Liver (tissue), 9 donors: ENCODE measurements around the gene OLFML1. TPM values are rescaled to one million over a fixed set of nuclear protein-coding genes. Genes with fewer than 3 reads are reported as not detected.
A peak's percentile ranks its signal among the peaks of the same experiment; 100 is the strongest.

ENCODE experiments used
- DNase-seq: peaks from one replicate; pipeline ENCODE4 v3.0.0-alpha.2; 2017; ENCODE audit warnings: low spot score
- H3K27ac ChIP-seq, 2 donors: one replicate each; pipeline ENCODE4 v1.7.0; 2013; ENCODE audit warnings: inconsistent platforms in 2 of 2, low read length in 2 of 2, control low read depth in 1 of 2, low read depth in 1 of 2, mild to moderate bottlenecking in 1 of 2
- H3K27me3 ChIP-seq, 4 donors: one replicate each; pipeline versions ENCODE4 v1.6.1 to v1.7.0; 2013; ENCODE audit warnings: low read length in 3 of 4, inconsistent platforms in 1 of 4, mild to moderate bottlenecking in 1 of 4, moderate library complexity in 1 of 4; ENCODE audit not compliant: control insufficient read depth in 4 of 4, insufficient read depth in 4 of 4
- H3K36me3 ChIP-seq, 4 donors: one replicate each; pipeline versions ENCODE4 v1.6.1 to v1.7.0; 2013; ENCODE audit warnings: low read length in 3 of 4, mild to moderate bottlenecking in 3 of 4, low read depth in 1 of 4, moderate library complexity in 1 of 4; ENCODE audit not compliant: control insufficient read depth in 4 of 4, insufficient read depth in 3 of 4
- H3K4me1 ChIP-seq, 4 donors: one replicate each; pipeline versions ENCODE4 v1.6.1 to v1.7.0; 2013; ENCODE audit warnings: low read length in 3 of 4, mild to moderate bottlenecking in 3 of 4, moderate library complexity in 1 of 4; ENCODE audit not compliant: control insufficient read depth in 4 of 4, insufficient read depth in 4 of 4
- H3K4me3 ChIP-seq, 3 donors: one replicate each; pipeline versions ENCODE4 v1.6.1 to v1.7.0; 2013; ENCODE audit warnings: low read length in 3 of 3, control low read depth in 1 of 3, low read depth in 1 of 3, mild to moderate bottlenecking in 1 of 3
- H3K9ac ChIP-seq, 2 donors: one replicate each; pipeline ENCODE4 v1.7.0; 2013; ENCODE audit warnings: low read length in 2 of 2, mild to moderate bottlenecking in 2 of 2, moderate library complexity in 2 of 2, control low read depth in 1 of 2, low read depth in 1 of 2
- H3K9me3 ChIP-seq, 4 donors: one replicate each; pipeline versions ENCODE4 v1.6.1 to v1.7.0; 2013; ENCODE audit warnings: low read length in 3 of 4; ENCODE audit not compliant: control insufficient read depth in 4 of 4
- EGR1 ChIP-seq, 2 donors: IDR thresholded peaks; 2 replicates each; pipeline ENCODE4 v1.6.1; 2016 to 2018; ENCODE audit warnings: antibody characterized with exemption in 2 of 2, low read depth in 2 of 2
- FOXA2 ChIP-seq: IDR thresholded peaks from 2 replicates; pipeline ENCODE4 v1.6.1; 2016; ENCODE audit warnings: antibody characterized with exemption
- GABPA ChIP-seq, 2 donors: IDR thresholded peaks in 1 of 2; conservative IDR thresholded peaks in 1 of 2; 2 replicates each; pipeline ENCODE4 v1.6.1; 2016; ENCODE audit warnings: antibody characterized with exemption in 2 of 2, mild to moderate bottlenecking in 1 of 2, moderate library complexity in 1 of 2
- HNF4A ChIP-seq, 2 donors: conservative IDR thresholded peaks; 2 replicates each; pipeline ENCODE4 v1.6.1; 2016; ENCODE audit warnings: antibody characterized with exemption in 2 of 2, mild to moderate bottlenecking in 2 of 2
- HNF4G ChIP-seq: IDR thresholded peaks from 2 replicates; pipeline ENCODE4 v1.6.1; 2016; ENCODE audit warnings: antibody characterized with exemption
- JUND ChIP-seq, 2 donors: IDR thresholded peaks; 2 replicates each; pipeline ENCODE4 v1.6.1; 2016; ENCODE audit warnings: antibody characterized with exemption in 2 of 2
- NR2F2 ChIP-seq: IDR thresholded peaks from 2 replicates; pipeline ENCODE4 v1.6.1; 2016; ENCODE audit warnings: antibody characterized with exemption
- RAD21 ChIP-seq, 2 donors: IDR thresholded peaks; 2 replicates each; pipeline ENCODE4 v1.6.1; 2016; ENCODE audit warnings: antibody characterized with exemption in 2 of 2, mild to moderate bottlenecking in 2 of 2
- RXRA ChIP-seq, 2 donors: IDR thresholded peaks; 2 replicates each; pipeline ENCODE4 v1.6.1; 2017 to 2018; ENCODE audit warnings: antibody characterized with exemption in 2 of 2, mild to moderate bottlenecking in 1 of 2
- SP1 ChIP-seq: IDR thresholded peaks from 2 replicates; pipeline ENCODE4 v1.6.1; 2018; ENCODE audit warnings: antibody characterized with exemption, mild to moderate bottlenecking
- TAF1 ChIP-seq: conservative IDR thresholded peaks from 2 replicates; pipeline ENCODE4 v1.6.1; 2016; ENCODE audit warnings: antibody characterized with exemption, mild to moderate bottlenecking
- YY1 ChIP-seq: IDR thresholded peaks from 2 replicates; pipeline ENCODE4 v1.6.1; 2016; ENCODE audit warnings: antibody characterized with exemption, mild to moderate bottlenecking
- WGBS: extraction: QIAGEN DNeasy Blood & Tissue Kit; methylation state at CpG from one replicate; pipeline ENCODE4 v1.1.7; 2013; 5-methylcytosine and 5-hydroxymethylcytosine counted together
- polyA plus RNA-seq, 2 donors: library from polyadenylated mRNA; stranded (reverse) in 1 of 2; unstranded in 1 of 2; fragments of 200-250 nt in 1 of 2; fragments of >200 nt in 1 of 2; fragmentation: Nextera tagmentation in 1 of 2; extraction: Ambion mirVana in 1 of 2; gene quantifications; one replicate each; pipeline versions ENCODE4 v1.2.1 to v1.2.3, GENCODE V29; 2013 to 2015
- total RNA-seq, 2 donors: library from RNA; depleted of rRNA; stranded (reverse); fragments of >200 nt; gene quantifications; one replicate each; pipeline ENCODE4 v1.2.3, GENCODE V29; 2014
- TF ChIP-seq, protein P1 (sequence below): IDR thresholded peaks from 2 replicates; pipeline ENCODE4 v1.6.1; 2016; ENCODE audit warnings: antibody characterized with exemption
- TF ChIP-seq, protein P2 (sequence below): IDR thresholded peaks from 2 replicates; pipeline ENCODE4 v1.6.1; 2016; ENCODE audit warnings: antibody characterized with exemption
- TF ChIP-seq, protein P3 (sequence below): fragments of 150-350 bp; IDR thresholded peaks from 2 replicates; pipeline ENCODE4 v1.5.1; 2017; ENCODE audit warnings: improper control_type of control experiment, low read depth, low read length; ENCODE audit not compliant: missing input control
- TF ChIP-seq, protein P4 (sequence below): IDR thresholded peaks from 2 replicates; pipeline ENCODE4 v1.6.1; 2016; ENCODE audit warnings: antibody characterized with exemption
- donor health status: healthy.
- donor health status: healthy.
- donor health status: healthy.
- donor health status: healthy.
- donor health status: healthy.

OLFML1 gene
- total and polyA plus RNA-seq, 4 donors, result 2.8 to 4.2 (median 2.9) TPM

DNA sequence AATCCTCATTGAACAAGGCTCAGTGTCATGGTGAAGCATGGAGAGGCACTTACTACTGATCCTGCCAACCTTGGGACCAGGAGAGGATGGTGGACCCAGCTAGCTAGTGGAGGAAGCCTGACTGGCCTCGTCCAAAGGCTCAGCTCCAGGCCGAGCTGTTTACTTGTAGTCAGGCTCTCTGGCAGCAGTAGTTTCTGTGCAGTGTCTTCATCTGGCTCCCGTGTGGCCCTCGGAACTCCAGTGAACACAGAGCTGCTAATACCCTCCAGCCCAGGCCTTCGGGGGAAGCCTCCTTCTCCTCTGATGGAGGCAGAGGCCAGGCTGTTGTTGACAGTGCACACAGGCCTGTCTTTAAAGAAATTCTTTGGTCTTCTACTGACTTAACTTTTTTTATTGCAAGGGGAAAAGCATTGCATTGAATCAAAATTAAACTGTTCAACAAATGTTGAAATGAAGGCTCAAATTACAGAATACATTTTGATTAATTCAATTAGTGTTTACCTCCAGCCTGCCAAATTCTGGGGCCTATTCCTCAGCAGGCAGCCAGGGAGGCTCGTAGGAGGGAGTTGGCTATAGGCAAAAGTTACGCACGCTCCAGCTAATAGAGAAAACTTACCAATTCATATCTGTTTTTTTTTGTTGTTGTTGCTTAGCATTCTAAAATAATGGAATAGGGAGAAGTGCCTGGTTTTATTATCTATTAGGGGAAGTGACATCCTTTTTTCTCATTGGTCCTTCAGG, 47.3 kb downstream of the OLFML1 start:
- peak overlapping the region in 1 of 2 donors; percentile 14 for H3K9ac ChIP-seq
- H3K36me3 ChIP-seq, result no peaks in the 10 kb centered on the region
- H3K4me1 ChIP-seq, result peaks cover 7 to 49% (median 26%) of the 10 kb centered on the region in 4 donors
- no peak for DNase-seq
- H3K27ac ChIP-seq, result peak overlapping the region; percentile 10 to 52
- TF ChIP-seq SP1 (no peak), GABPA (IDR thresholded peaks at IDR 0.05 in 1 of 2, conservative IDR thresholded peaks at IDR 0.05 in 1 of 2) (no peak), YY1 (no peak), TAF1 (no peak), RXRA (IDR thresholded peaks at IDR 0.05) (no peak), FOXA2 (no peak), NR2F2 (no peak), HNF4A (conservative IDR thresholded peaks at IDR 0.05) (no peak), RAD21 (IDR thresholded peaks at IDR 0.05) (no peak)
- TF ChIP-seq, protein P1, sequence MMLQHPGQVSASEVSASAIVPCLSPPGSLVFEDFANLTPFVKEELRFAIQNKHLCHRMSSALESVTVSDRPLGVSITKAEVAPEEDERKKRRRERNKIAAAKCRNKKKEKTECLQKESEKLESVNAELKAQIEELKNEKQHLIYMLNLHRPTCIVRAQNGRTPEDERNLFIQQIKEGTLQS, result no peak
- TF ChIP-seq, protein P2, sequence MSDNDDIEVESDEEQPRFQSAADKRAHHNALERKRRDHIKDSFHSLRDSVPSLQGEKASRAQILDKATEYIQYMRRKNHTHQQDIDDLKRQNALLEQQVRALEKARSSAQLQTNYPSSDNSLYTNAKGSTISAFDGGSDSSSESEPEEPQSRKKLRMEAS, result no peak
- TF ChIP-seq, protein P3, sequence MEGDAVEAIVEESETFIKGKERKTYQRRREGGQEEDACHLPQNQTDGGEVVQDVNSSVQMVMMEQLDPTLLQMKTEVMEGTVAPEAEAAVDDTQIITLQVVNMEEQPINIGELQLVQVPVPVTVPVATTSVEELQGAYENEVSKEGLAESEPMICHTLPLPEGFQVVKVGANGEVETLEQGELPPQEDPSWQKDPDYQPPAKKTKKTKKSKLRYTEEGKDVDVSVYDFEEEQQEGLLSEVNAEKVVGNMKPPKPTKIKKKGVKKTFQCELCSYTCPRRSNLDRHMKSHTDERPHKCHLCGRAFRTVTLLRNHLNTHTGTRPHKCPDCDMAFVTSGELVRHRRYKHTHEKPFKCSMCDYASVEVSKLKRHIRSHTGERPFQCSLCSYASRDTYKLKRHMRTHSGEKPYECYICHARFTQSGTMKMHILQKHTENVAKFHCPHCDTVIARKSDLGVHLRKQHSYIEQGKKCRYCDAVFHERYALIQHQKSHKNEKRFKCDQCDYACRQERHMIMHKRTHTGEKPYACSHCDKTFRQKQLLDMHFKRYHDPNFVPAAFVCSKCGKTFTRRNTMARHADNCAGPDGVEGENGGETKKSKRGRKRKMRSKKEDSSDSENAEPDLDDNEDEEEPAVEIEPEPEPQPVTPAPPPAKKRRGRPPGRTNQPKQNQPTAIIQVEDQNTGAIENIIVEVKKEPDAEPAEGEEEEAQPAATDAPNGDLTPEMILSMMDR, result no peak
- TF ChIP-seq, protein P4, sequence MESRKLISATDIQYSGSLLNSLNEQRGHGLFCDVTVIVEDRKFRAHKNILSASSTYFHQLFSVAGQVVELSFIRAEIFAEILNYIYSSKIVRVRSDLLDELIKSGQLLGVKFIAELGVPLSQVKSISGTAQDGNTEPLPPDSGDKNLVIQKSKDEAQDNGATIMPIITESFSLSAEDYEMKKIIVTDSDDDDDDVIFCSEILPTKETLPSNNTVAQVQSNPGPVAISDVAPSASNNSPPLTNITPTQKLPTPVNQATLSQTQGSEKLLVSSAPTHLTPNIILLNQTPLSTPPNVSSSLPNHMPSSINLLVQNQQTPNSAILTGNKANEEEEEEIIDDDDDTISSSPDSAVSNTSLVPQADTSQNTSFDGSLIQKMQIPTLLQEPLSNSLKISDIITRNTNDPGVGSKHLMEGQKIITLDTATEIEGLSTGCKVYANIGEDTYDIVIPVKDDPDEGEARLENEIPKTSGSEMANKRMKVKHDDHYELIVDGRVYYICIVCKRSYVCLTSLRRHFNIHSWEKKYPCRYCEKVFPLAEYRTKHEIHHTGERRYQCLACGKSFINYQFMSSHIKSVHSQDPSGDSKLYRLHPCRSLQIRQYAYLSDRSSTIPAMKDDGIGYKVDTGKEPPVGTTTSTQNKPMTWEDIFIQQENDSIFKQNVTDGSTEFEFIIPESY, result no peak
- H3K4me3 ChIP-seq, result no peak overlapping the region
- WGBS, result 73% methylated on average over 8 of the region's 8 CpGs
- H3K27me3 ChIP-seq, result no peaks in the 10 kb centered on the region
- H3K9me3 ChIP-seq, result no peaks in the 10 kb centered on the region

DNA sequence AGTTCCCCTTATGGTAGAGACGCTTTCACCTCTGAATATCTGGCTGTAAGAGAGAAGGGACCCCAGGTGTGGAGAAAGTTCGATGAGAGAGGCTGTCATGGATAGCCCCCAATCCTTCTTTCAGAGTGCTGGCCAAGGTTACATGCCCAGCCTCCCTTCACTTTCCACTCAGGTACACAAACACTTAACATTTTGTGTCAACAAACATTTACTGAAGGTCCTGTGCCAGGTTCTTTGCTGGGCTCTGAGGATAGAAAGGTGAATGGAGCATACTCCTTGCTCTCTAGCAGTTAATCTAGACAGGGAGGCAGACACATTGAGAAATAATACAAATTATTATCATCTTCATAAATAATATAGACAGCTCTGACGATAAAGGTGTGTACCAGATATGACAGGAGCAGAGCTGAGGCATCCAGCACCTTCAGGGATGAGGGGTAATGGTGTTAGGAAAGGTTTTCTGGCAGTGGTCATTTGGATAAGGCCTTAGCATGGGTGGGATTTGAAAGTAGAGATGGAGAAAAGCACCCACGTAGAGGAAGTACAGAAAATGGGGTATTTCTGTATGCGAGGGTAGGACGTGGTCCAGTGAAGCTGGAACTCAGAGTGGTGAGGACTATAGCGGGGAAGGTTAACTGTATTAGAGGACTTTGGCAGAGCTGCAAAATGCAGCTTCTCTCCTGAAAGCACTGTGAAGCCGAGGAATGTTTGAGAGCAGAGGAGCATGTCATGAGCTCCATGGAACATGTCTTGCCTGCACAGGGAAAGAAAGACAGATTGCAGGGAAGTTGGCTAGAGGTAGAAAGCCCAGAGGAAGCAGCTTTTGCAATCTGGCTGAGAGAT, 48.1 kb downstream of the OLFML1 start:
- Histone ChIP-seq H3K9me3 (no peaks in the 10 kb centered on the region), H3K36me3 (no peaks in the 10 kb centered on the region), H3K9ac (no peak overlapping the region), H3K27ac (peak overlapping the region; percentile 30 to 52), H3K4me1 (peaks cover 7 to 49% (median 24%) of the 10 kb centered on the region in 4 donors), H3K4me3 (no peak overlapping the region), H3K27me3 (no peaks in the 10 kb centered on the region)
- 76% methylated on average over 8 of the region's 8 CpGs for WGBS
- no peak for DNase-seq
- TF ChIP-seq SP1 (no peak), EGR1 (IDR thresholded peaks at IDR 0.05; ENCODE audit: low read depth in 2 of 2) (no peak), HNF4G (no peak), FOXA2 (peak; percentile 19), TAF1 (no peak), JUND (IDR thresholded peaks at IDR 0.05) (no peak)
- TF ChIP-seq, protein P3, result no peak
